B cell (primary cell): ENCODE results near the gene NADK2. TPM values are rescaled to one million over a fixed set of nuclear protein-coding genes. Genes with fewer than 3 reads are reported as not detected.

Source experiments
- ATAC-seq: fragments of 200-7000 bp; cut with Tn5 transposase; one replicate; pipeline ENCODE4 v1.10.0; 2021; ENCODE audit warnings: low read depth, mild to moderate bottlenecking, moderate number of reproducible peaks, moderate library complexity
- CTCF ChIA-PET: fragments of 350-600 bp; sonication (Branson Sonifier 250); formaldehyde crosslinking; loops from one replicate; lab custom pipeline; 2021; ENCODE audit warnings: antibody characterized with exemption, inconsistent platforms; lab: Charles Lee
- POLR2A ChIA-PET: fragments of 350-600 bp; sonication (Branson Sonifier 250); formaldehyde crosslinking; loops from one replicate; lab custom pipeline; 2021; ENCODE audit warnings: antibody characterized with exemption; lab: Charles Lee
- DNase-seq: peaks from one replicate; pipeline ENCODE4 v3.0.0; 2013
- H2AFZ ChIP-seq: 2 replicates; pipeline ENCODE4 v1.6.1; 2012; ENCODE audit warnings: mild to moderate bottlenecking, low read depth, low read length; ENCODE audit not compliant: insufficient read depth, poor library complexity, severe bottlenecking
- H3K27ac ChIP-seq, 2 donors: 1 replicate in 1 of 2; 2 replicates in 1 of 2; pipeline ENCODE4 v1.5.1; 2012 to 2013; ENCODE audit warnings: low read length in 2 of 2, mild to moderate bottlenecking in 2 of 2, moderate library complexity in 1 of 2
- H3K27me3 ChIP-seq, 4 experiments: fragments of 200-600 bp in 1 of 4; sonication (generic) in 1 of 4; replicated peaks in 1 of 4; 1 replicate in 2 of 4; 2 replicates in 2 of 4; pipeline versions ENCODE4 v1.6.1 to v1.7.0; 2013 to 2016; ENCODE audit warnings: low read length in 3 of 4, mild to moderate bottlenecking in 2 of 4, mixed read lengths in 1 of 4, moderate library complexity in 1 of 4; ENCODE audit not compliant: insufficient read depth in 4 of 4, control insufficient read depth in 3 of 4; ENCODE audit errors: control extremely low read depth in 1 of 4
- H3K36me3 ChIP-seq, 2 experiments: replicated peaks in 1 of 2; 1 replicate in 1 of 2; 2 replicates in 1 of 2; pipeline versions ENCODE4 v1.6.1 to v1.7.1; 2013; ENCODE audit warnings: low read length in 1 of 2; ENCODE audit not compliant: insufficient read depth in 2 of 2, control insufficient read depth in 1 of 2; ENCODE audit errors: control extremely low read depth in 1 of 2, extremely low read depth in 1 of 2
- H3K4me1 ChIP-seq, 2 donors: fragments of 200-600 bp in 1 of 2; sonication (generic) in 1 of 2; 1 replicate in 1 of 2; 2 replicates in 1 of 2; pipeline versions ENCODE4 v1.5.1 to v1.6.1; 2013 to 2017; ENCODE audit warnings: low read length in 2 of 2; ENCODE audit not compliant: control insufficient read depth in 2 of 2, insufficient read depth in 2 of 2
- H3K4me2 ChIP-seq: replicated peaks from 2 replicates; pipeline ENCODE3; 2012; ENCODE audit warnings: mild to moderate bottlenecking, low read depth, low read length; ENCODE audit not compliant: poor library complexity, severe bottlenecking
- H3K4me3 ChIP-seq, 5 experiments: fragments of 200-600 bp in 1 of 5; sonication (generic) in 1 of 5; 1 replicate in 3 of 5; 2 replicates in 2 of 5; pipeline versions ENCODE4 v1.5.1 to v1.7.0; 2011 to 2016; ENCODE audit warnings: low read length in 4 of 5, mild to moderate bottlenecking in 4 of 5, low read depth in 2 of 5, control low read depth in 1 of 5, moderate library complexity in 1 of 5; ENCODE audit not compliant: insufficient read depth in 1 of 5; ENCODE audit errors: control extremely low read depth in 1 of 5, extremely low read depth in 1 of 5
- H3K79me2 ChIP-seq: fragments of 200-600 bp; sonication (generic); one replicate; pipeline ENCODE4 v1.6.0; 2016; ENCODE audit warnings: low read length; ENCODE audit not compliant: control insufficient read depth, insufficient read depth
- H3K9ac ChIP-seq: fragments of 200-600 bp; sonication (generic); 2 replicates; pipeline ENCODE4 v1.6.1; 2017; ENCODE audit warnings: mild to moderate bottlenecking, low read length, moderate library complexity
- H3K9me3 ChIP-seq, 3 donors: one replicate each; pipeline versions ENCODE4 v1.6.1 to v1.7.1; 2013; ENCODE audit warnings: low read length in 2 of 3; ENCODE audit not compliant: control insufficient read depth in 2 of 3, insufficient read depth in 1 of 3; ENCODE audit errors: control extremely low read depth in 1 of 3
- H4K20me1 ChIP-seq: 2 replicates; pipeline ENCODE4 v1.6.0; 2012; ENCODE audit warnings: mild to moderate bottlenecking, low read length; ENCODE audit not compliant: insufficient read depth, control insufficient read depth, poor library complexity, severe bottlenecking
- H3K27ac Mint-ChIP-seq: one replicate; pipeline ENCODE4 v1.8.0; 2021; ENCODE audit warnings: mixed read lengths
- H3K27me3 Mint-ChIP-seq: one replicate; pipeline ENCODE4 v1.8.0; 2021; ENCODE audit warnings: mixed read lengths
- H3K4me1 Mint-ChIP-seq: one replicate; pipeline ENCODE4 v1.8.0; 2021; ENCODE audit warnings: mixed read lengths
- H3K4me3 Mint-ChIP-seq: one replicate; pipeline ENCODE4 v1.8.0; 2021; ENCODE audit warnings: mixed read lengths
- H3K9me3 Mint-ChIP-seq: one replicate; pipeline ENCODE4 v1.8.0; 2022; ENCODE audit warnings: mixed read lengths; ENCODE audit not compliant: insufficient read depth
- CTCF ChIP-seq: fragments of 200-600 bp; IDR thresholded peaks from one replicate; pipeline ENCODE4 v1.8.0; 2022; ENCODE audit warnings: antibody characterized with exemption, mild to moderate bottlenecking
- EZH2 ChIP-seq: IDR thresholded peaks from 2 replicates; pipeline ENCODE4 v1.6.1; 2012; ENCODE audit warnings: borderline replicate concordance, low read depth, mild to moderate bottlenecking, moderate library complexity, low read length; ENCODE audit not compliant: insufficient read depth, poor library complexity, severe bottlenecking
- WGBS: methylation state at CpG from one replicate; pipeline ENCODE4 v1.1.5; 2013; ENCODE audit warnings: missing lambda C conversion rate; ENCODE audit not compliant: insufficient coverage; 5-methylcytosine and 5-hydroxymethylcytosine counted together
- intact Hi-C: fragments of 100-400 bp; cut with micrococcal nuclease; formaldehyde crosslinking; loops from one replicate; pipeline ENCODE4 v1.10.0; 2022
- polyA plus RNA-seq: library from polyadenylated mRNA; depleted of rRNA; stranded (reverse); fragments of >200 nt; gene quantifications from 2 replicates; pipeline ENCODE4 v1.2.3, GENCODE V29; 2012
- total RNA-seq, 2 donors: library from RNA; stranded (reverse); fragments of 120-200 nt in 1 of 2; gene quantifications; 1 replicate in 1 of 2; 2 replicates in 1 of 2; pipeline versions ENCODE4 v1.2.3 to v1.2.4, GENCODE V29; 2013 to 2022

NADK2 gene
- total and polyA plus RNA-seq, 2 donors (not counting 1 experiment from before 2014, with no cell fraction given) = 3.3 to 18.6 TPM

- no CpG with 5 or more reads among the region's 3 CpGs for WGBS
- Histone ChIP-seq H3K4me1 (no peaks in the 10 kb centered on the region), H3K4me3 (no peak overlapping the region), H3K79me2 (no peaks in the 10 kb centered on the region), H4K20me1 (no peaks in the 10 kb centered on the region), H3K4me2 (no peak overlapping the region), H3K9ac (no peak overlapping the region), H3K36me3 (no peaks in the 10 kb centered on the region), H3K9me3 (no peaks in the 10 kb centered on the region), H3K27me3 (no peaks in the 10 kb centered on the region), H3K27ac (no peak overlapping the region), H2AFZ (no peak overlapping the region)
- intact Hi-C loops = no loop called here
- Mint-ChIP-seq H3K27me3 (no peaks in the 10 kb centered on the region), H3K4me3 (no peak overlapping the region), H3K4me1 (peaks cover 5% of the 10 kb centered on the region), H3K27ac (no peak overlapping the region), H3K9me3 (no peaks in the 10 kb centered on the region)
- POLR2A ChIA-PET = no interaction called here
- TF ChIP-seq CTCF (no peak), EZH2 (no peak)
- CTCF ChIA-PET = interaction anchor here (0.9 to 1.2 kb wide), 3 partner anchors 291 to 478 kb away, joined by 3 to 4 read pairs (median 3); no protein-coding TSS in a partner anchor
- DNase-seq (peak; percentile 12), ATAC-seq (no peak)
Measured at GRCh38 chr5:36214436-36214835, 27.3 kb downstream of the NADK2 start.

GRCh38 chr5:36209664-36210063 is 32.1 kb downstream of the NADK2 start:
- intact Hi-C loops = no loop called here
- Histone ChIP-seq H3K4me2 (no peak overlapping the region), H4K20me1 (no peaks in the 10 kb centered on the region), H2AFZ (no peak overlapping the region), H3K27me3 (no peaks in the 10 kb centered on the region), H3K4me1 (no peaks in the 10 kb centered on the region), H3K9me3 (no peaks in the 10 kb centered on the region), H3K79me2 (no peaks in the 10 kb centered on the region), H3K27ac (no peak overlapping the region), H3K9ac (no peak overlapping the region), H3K4me3 (no peak overlapping the region), H3K36me3 (no peaks in the 10 kb centered on the region)
- no peak for TF ChIP-seq EZH2
- no peak for TF ChIP-seq CTCF
- H3K27ac Mint-ChIP-seq = no peak overlapping the region
- H3K9me3 Mint-ChIP-seq = peaks cover 3% of the 10 kb centered on the region
- H3K27me3 Mint-ChIP-seq = no peaks in the 10 kb centered on the region
- no peak overlapping the region for H3K4me3 Mint-ChIP-seq
- no peak for ATAC-seq
- POLR2A ChIA-PET = no interaction called here
- H3K4me1 Mint-ChIP-seq = no peaks in the 10 kb centered on the region
- WGBS = no CpG with 5 or more reads among the region's 3 CpGs
- DNase-seq = no peak
- CTCF ChIA-PET = no interaction called here
